Bronchial epithelial cell (primary cell): Measurements from ENCODE around the gene ATP10D. TPM values are rescaled to one million over a fixed set of nuclear protein-coding genes. Genes with fewer than 3 reads are reported as not detected.

Experiments used
- DNase-seq: peaks from one replicate; pipeline ENCODE4 v3.0.0-alpha.2; 2010; ENCODE audit warnings: low read depth
- FAIRE-seq: peaks from 2 replicates; lab custom pipeline; 2011; peaks lifted over from hg19 to GRCh38; lab: Jason Lieb, UNC
- H3K27me3 ChIP-seq: 2 replicates; pipeline ENCODE4 v1.5.1; 2011; ENCODE audit warnings: low read length; ENCODE audit not compliant: control insufficient read depth, insufficient read depth
- H3K36me3 ChIP-seq: 2 replicates; pipeline ENCODE4 v1.5.1; 2011; ENCODE audit warnings: low read length; ENCODE audit not compliant: control insufficient read depth, insufficient read depth
- H3K4me3 ChIP-seq: 2 replicates; pipeline ENCODE4 v1.5.1; 2011; ENCODE audit warnings: mild to moderate bottlenecking, low read depth, low read length, control low read depth
- CTCF ChIP-seq: IDR thresholded peaks from 2 replicates; pipeline ENCODE4 v1.5.1; 2011; ENCODE audit warnings: mild to moderate bottlenecking, moderate library complexity, low read length, control low read depth, inconsistent platforms; ENCODE audit not compliant: insufficient read depth, severe bottlenecking
- total RNA-seq: library from RNA; depleted of rRNA; stranded (reverse); fragments of >200 nt; gene quantifications from 2 replicates; pipeline ENCODE4 v1.2.1, GENCODE V29; 2014

ATP10D gene
- total RNA-seq, 1 donor from 2014 or later = 20.0 TPM

DNA sequence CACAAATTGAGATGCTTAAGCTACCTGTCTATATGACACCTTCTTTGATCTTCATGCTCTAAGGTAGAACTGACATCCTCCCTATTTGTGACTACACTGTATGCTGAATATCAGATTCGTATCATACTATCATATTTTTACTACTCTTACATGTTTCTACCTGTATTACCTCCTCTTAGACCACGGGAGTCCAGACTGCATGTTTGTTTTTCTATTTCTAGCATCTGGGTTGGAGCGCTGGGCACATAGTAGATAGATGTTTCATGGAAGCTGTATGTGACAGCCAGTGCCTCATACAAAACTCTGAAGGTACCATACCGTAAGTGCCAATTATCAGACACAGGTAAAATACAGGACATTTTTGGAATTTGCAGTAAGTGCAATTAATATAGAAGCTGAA is 47.6 kb downstream of the ATP10D start:
- Histone ChIP-seq H3K36me3 (peaks cover 4% of the 10 kb centered on the region), H3K27me3 (no peaks in the 10 kb centered on the region), H3K4me3 (no peak overlapping the region)
- FAIRE-seq (no peak), DNase-seq (peak; percentile 68)
- TF ChIP-seq CTCF = no peak

- no peak overlapping the region for H3K4me3 ChIP-seq
- TF ChIP-seq CTCF = no peak
- no peak for FAIRE-seq
- peaks cover 4% of the 10 kb centered on the region for H3K36me3 ChIP-seq
- H3K27me3 ChIP-seq = no peaks in the 10 kb centered on the region
- DNase-seq = peak; percentile 26
These were observed 48.7 kb downstream of the ATP10D start for GRCh38 chr4:47533689-47534347.

DNA sequence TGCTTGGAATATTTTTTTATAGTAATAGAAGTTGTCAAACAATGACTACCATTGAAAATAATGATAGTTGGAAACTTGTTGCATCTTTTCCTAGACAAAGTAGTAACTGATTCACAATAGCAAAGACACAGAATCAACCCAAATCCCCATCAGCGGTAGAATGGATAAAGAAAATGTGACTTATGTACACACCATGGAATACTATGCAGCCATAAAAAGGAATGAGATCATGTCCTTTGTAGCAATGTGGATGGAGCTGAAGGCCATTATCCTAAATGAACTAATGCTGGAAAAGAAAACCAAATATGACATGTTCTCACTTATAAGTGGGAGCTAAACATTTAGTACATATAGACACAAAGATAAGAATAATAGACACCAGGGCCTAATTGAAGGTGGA is 49.7 kb downstream of the ATP10D start:
- DNase-seq (no peak), FAIRE-seq (no peak)
- no peak for TF ChIP-seq CTCF
- no peaks in the 10 kb centered on the region for H3K27me3 ChIP-seq
- peaks cover 4% of the 10 kb centered on the region for H3K36me3 ChIP-seq
- no peak overlapping the region for H3K4me3 ChIP-seq

DNA sequence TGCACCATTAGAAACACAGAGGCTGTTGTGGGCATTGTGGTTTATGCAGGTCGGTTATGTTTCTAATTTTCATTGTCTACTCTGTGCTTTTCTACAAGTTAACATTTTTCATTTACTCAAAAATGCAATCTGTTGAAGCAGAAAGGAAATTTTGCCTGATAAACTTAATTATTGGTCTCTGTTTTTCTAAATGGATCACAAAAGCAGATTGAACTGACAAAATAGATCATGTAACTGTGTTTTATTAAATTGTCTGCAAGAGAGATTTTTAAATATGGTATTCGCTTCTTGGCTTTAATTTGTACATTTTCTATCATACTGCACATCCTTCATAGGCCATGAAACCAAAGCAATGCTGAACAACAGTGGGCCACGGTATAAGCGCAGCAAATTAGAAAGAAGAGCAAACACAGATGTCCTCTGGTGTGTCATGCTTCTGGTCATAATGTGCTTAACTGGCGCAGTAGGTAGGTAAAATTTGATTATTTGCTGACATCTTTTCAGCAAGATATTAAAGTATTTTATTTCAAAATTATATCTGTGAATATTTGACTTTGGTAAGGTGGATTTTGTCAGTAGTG is 50.6 kb downstream of the ATP10D start:
- DNase-seq = no peak
- peaks cover 4% of the 10 kb centered on the region for H3K36me3 ChIP-seq

GRCh38 chr4:47536966-47537365 is 51.9 kb downstream of the ATP10D start:
- DNase-seq (no peak), FAIRE-seq (no peak)
- H3K4me3 ChIP-seq = no peak overlapping the region
- H3K27me3 ChIP-seq = no peaks in the 10 kb centered on the region
- no peak for TF ChIP-seq CTCF
- peaks cover 4% of the 10 kb centered on the region for H3K36me3 ChIP-seq

More for the DNA sequence above, 50.6 kb downstream of the ATP10D start:
- no peaks in the 10 kb centered on the region for H3K27me3 ChIP-seq
- TF ChIP-seq CTCF = no peak
- no peak overlapping the region for H3K4me3 ChIP-seq
- FAIRE-seq = no peak
